Activated CD8-positive, alpha-beta T cell treated with anti-CD3 and anti-CD28 coated beads, Interleukin-2, amount 10 ng/mL, durations not matched to agents 7 days and 5 days (primary cell): ENCODE results near the gene SLC8A2. TPM values are rescaled to one million over a fixed set of nuclear protein-coding genes. Genes with fewer than 3 reads are reported as not detected.
"Not testable (repeated sequence)": the region's sequence is repeated elsewhere in the genome, so short reads cannot be mapped to it uniquely, and the experiment has no call there.

Source experiments
- ATAC-seq: fragments of 150-1000 bp; cut with Tn5 transposase; one replicate; pipeline ENCODE4 v1.10.0; 2021; ENCODE audit warnings: moderate library complexity
- CTCF ChIA-PET: fragments of 350-600 bp; sonication (Branson Sonifier 250); formaldehyde crosslinking; loops from one replicate; lab custom pipeline; 2021; ENCODE audit warnings: antibody characterized with exemption; lab: Charles Lee
- POLR2A ChIA-PET: fragments of 350-600 bp; sonication (Branson Sonifier 250); formaldehyde crosslinking; loops from one replicate; lab custom pipeline; 2021; ENCODE audit warnings: antibody characterized with exemption; lab: Charles Lee
- DNase-seq: peaks from one replicate; pipeline ENCODE4 v3.0.0-alpha.2; 2020
- H3K27ac Mint-ChIP-seq: one replicate; pipeline ENCODE4 v1.8.0; 2021; ENCODE audit warnings: mild to moderate bottlenecking, mixed read lengths
- H3K27me3 Mint-ChIP-seq: one replicate; pipeline ENCODE4 v1.8.0; 2021; ENCODE audit warnings: low read depth, mixed read lengths
- H3K36me3 Mint-ChIP-seq: one replicate; pipeline ENCODE4 v1.8.0; 2021; ENCODE audit warnings: low read depth, mixed read lengths
- H3K4me1 Mint-ChIP-seq: one replicate; pipeline ENCODE4 v1.8.0; 2021; ENCODE audit warnings: low read depth, mixed read lengths
- H3K4me3 Mint-ChIP-seq: one replicate; pipeline ENCODE4 v1.8.0; 2021; ENCODE audit warnings: mild to moderate bottlenecking, mixed read lengths
- H3K9me3 Mint-ChIP-seq: one replicate; pipeline ENCODE4 v1.8.0; 2022; ENCODE audit warnings: mixed read lengths; ENCODE audit not compliant: insufficient read depth
- total RNA-seq, 2 experiments: library from RNA; stranded (reverse); gene quantifications; one replicate each; pipeline ENCODE4 v1.2.3, GENCODE V29; 2021

The SLC8A2 gene
- total RNA-seq, 2 experiments from 2014 or later = 0.05 to 0.44 TPM

DNA sequence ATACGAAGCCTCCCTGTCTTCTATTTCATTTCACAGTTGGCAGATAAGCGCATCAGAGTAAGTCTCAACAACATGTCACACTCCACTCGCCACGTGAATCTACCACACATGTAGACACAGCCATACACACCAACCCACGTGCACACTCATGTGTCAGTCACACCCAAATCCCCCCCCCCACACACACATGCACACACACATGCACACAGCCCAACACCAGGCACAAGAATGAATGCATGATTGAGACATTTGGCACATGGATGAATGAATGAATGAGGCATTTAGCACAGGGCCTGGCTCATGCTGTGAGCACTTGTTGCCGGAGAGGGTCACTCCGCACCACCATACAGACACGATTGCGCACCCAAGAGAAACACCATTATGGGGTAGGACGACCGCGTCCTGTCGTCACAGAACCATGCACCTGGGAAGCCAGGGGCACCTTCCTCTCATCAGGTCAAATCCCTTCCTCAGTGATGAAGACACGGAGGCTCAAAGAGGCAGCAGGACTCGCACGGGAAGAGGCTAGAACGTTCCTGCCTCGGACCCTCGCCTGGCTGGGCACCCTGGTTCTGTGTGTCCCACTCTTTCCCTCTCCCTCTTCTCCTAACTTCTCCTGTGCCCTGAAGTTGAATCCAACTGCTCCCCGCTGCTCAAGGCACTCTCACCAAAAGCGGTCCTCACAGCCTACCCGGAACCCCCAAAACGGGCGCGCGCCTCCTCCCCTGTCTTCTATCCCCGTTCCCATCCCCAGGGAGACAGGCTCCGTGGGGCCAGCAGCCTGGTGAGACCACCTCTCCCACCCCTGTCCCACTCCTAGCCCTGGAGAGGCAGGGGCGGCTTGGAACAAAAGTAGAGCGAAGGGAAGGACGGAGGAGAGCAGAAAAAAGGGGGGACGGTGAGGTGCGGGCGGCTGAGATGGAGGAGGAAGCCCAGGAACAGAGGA lies 53.7 kb downstream of the SLC8A2 start:
- Mint-ChIP-seq H3K27ac (no peak overlapping the region), H3K27me3 (peaks cover 78% of the 10 kb centered on the region), H3K4me1 (peaks cover 35% of the 10 kb centered on the region), H3K9me3 (no peaks in the 10 kb centered on the region), H3K4me3 (no peak overlapping the region), H3K36me3 (no peaks in the 10 kb centered on the region)
- CTCF ChIA-PET = interaction anchor here (0.8 to 1.5 kb wide), 3 partner anchors 10 to 19 kb away, joined by 3 to 5 read pairs (median 3); no protein-coding TSS in a partner anchor
- POLR2A ChIA-PET = no interaction called here
- no peak for ATAC-seq
- no peak for DNase-seq

DNA sequence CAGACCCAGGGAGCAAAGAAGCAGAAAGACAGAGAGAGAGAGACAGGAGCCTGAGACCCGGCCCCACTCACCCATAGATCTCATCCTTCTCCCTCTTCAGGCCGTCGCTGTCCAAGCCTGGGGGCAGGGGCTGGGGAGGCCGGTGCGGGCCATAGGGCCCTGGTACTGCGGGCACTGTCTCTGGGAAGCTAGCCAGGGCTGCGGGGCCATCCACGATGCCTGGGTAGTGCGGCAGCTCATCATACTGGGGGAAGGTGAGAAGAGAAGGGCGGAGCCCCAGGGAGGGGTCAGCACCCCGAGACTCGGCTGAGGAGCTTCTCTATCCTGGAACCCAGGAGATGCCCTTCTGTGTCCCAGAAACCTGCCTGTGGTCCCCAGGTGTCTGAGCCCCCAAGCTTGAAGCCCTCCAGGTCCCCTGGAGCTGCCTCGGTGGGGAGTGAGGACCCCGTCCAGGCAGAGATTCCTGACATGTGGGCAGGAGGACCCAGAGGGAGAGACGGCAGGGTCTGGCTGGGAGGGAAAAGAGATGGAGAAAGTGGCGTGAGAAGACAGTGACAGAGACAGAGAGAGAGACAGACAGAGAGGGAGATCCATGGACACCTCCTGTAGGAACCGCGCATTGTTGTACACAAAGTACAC lies 54.5 kb downstream of the SLC8A2 start:
- no peak overlapping the region for H3K27ac Mint-ChIP-seq
- ChIA-PET POLR2A (no interaction called here), CTCF (interaction anchor here (0.8 to 1.5 kb wide), 2 partner anchors 11 to 18 kb away, joined by 3 to 5 read pairs; no protein-coding TSS in a partner anchor)
- peaks cover 71% of the 10 kb centered on the region for H3K27me3 Mint-ChIP-seq
- H3K4me3 Mint-ChIP-seq = no peak overlapping the region
- no peak for DNase-seq
- no peaks in the 10 kb centered on the region for H3K9me3 Mint-ChIP-seq
- ATAC-seq = no peak
- H3K36me3 Mint-ChIP-seq = no peaks in the 10 kb centered on the region
- H3K4me1 Mint-ChIP-seq = peaks cover 33% of the 10 kb centered on the region

DNA sequence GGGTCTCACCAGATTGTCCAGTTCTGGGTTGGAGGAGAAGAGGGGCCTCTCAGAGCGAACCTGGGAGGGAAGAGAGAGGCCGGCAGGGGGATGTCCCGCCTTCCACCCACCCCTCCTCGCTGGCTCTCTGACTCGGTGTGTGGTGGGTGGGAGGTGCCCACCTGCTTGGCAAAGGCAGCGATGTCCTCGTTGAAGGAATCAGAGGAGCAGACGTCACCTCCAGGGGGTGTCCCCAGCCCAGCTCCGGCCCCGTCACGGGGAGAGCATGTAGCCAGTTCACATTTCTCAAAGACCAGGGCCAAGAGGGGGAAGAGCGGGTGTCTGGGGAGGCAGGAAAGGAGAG lies 55.1 kb downstream of the SLC8A2 start:
- DNase-seq = no peak
- Mint-ChIP-seq H3K27ac (no peak overlapping the region), H3K9me3 (no peaks in the 10 kb centered on the region), H3K4me3 (no peak overlapping the region), H3K27me3 (peaks cover 67% of the 10 kb centered on the region), H3K4me1 (peaks cover 31% of the 10 kb centered on the region), H3K36me3 (no peaks in the 10 kb centered on the region)
- ChIA-PET POLR2A (no interaction called here), CTCF (interaction anchor here (1.5 kb wide), 1 partner anchor 12 kb away, joined by 5 read pairs; no protein-coding TSS in a partner anchor)
- ATAC-seq = no peak

DNA sequence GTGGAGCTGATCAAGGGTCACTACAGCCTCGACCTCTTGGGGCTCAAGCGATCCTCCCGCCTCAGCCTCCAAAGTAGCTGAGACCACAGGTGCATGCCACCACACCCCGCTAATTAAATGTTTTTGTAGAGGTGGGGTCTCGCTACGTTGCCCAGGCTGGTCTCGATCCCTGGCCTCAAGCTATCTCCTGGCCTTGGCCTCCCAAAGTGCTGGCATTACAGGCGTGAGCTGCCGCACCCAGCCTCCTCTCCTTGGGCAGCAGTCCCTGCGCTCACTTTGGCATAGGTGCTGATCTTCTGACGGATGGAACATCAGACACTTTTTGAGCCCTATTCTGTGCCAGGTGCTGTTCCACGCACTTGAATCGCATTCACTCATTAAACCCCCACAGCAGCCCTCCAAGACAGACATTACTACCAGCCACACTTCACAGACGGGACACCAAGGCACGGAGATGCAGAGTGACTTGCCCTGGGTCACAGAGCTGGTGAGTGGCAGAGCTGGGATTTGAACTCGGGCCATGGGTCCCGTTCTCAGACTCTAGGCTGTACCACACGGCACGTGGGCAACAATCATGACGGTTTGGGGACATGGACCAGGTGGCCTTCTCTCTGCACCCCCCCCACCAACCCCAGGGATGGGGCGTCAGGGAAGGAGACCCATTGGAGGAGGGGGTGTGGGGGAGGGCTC lies 55.6 kb downstream of the SLC8A2 start:
- peaks cover 27% of the 10 kb centered on the region for H3K4me1 Mint-ChIP-seq
- DNase-seq (no peak), ATAC-seq (no peak)
- H3K4me3 Mint-ChIP-seq = no peak overlapping the region
- H3K9me3 Mint-ChIP-seq = no peaks in the 10 kb centered on the region
- no peaks in the 10 kb centered on the region for H3K36me3 Mint-ChIP-seq
- H3K27me3 Mint-ChIP-seq = peaks cover 62% of the 10 kb centered on the region
- H3K27ac Mint-ChIP-seq = no peak overlapping the region
- ChIA-PET POLR2A (no interaction called here), CTCF (interaction anchor here (1.5 kb wide), 1 partner anchor 12 kb away, joined by 5 read pairs; no protein-coding TSS in a partner anchor)

DNA sequence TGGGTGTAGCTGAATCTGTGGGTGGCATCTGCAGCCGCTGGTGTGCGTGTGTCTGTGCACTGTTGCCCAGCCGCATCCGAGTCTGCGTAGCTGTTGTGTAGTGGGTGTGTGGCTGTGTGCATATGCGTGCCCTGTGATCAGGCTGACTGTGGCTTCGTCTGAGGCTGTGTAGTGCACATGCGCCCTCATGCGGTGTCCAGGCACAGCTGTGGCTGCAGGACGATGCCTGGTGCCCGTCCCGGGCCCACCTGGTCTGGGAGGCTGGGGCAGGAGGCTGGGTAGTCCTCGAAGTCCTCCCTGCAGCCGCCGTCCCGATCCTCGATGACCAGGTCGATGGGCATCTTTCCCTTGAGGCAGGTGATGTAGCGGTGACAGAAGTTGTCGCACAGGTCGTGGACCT lies 57.2 kb downstream of the SLC8A2 start:
- H3K9me3 Mint-ChIP-seq = no peaks in the 10 kb centered on the region
- DNase-seq = no peak
- H3K4me1 Mint-ChIP-seq = peaks cover 14% of the 10 kb centered on the region
- POLR2A ChIA-PET = no interaction called here
- CTCF ChIA-PET = interaction anchor here (0.6 kb wide), 1 partner anchor 23 kb away, joined by 3 read pairs; no protein-coding TSS in a partner anchor
- no peak for ATAC-seq
- no peaks in the 10 kb centered on the region for H3K36me3 Mint-ChIP-seq
- H3K4me3 Mint-ChIP-seq = no peak overlapping the region
- peaks cover 47% of the 10 kb centered on the region for H3K27me3 Mint-ChIP-seq
- H3K27ac Mint-ChIP-seq = no peak overlapping the region

DNA sequence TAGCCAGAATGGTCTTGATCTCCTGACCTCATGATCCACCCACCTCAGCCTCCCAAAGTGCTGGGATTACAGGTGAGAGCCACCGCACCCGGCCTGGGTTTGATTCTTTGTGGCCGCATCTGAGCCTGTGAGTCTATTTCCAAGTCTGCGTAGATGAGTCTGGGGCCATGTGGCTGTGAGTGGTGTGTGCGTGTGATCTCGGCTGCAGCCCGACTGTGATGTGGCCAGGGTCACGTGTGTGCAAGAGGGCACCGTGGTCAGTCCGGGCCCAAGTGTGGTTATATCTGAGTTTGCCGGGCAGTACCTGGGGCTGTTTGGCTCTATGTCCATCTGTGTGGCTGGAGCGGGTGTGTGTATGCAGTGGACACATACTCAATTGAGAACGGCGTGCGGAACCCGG lies 57.8 kb downstream of the SLC8A2 start:
- no peak for ATAC-seq
- peaks cover 45% of the 10 kb centered on the region for H3K27me3 Mint-ChIP-seq
- peaks cover 13% of the 10 kb centered on the region for H3K4me1 Mint-ChIP-seq
- no peak for DNase-seq
- no peaks in the 10 kb centered on the region for H3K36me3 Mint-ChIP-seq
- no peak overlapping the region for H3K4me3 Mint-ChIP-seq
- no peaks in the 10 kb centered on the region for H3K9me3 Mint-ChIP-seq
- POLR2A ChIA-PET = no interaction called here
- CTCF ChIA-PET = no interaction called here
- H3K27ac Mint-ChIP-seq = no peak overlapping the region

DNA sequence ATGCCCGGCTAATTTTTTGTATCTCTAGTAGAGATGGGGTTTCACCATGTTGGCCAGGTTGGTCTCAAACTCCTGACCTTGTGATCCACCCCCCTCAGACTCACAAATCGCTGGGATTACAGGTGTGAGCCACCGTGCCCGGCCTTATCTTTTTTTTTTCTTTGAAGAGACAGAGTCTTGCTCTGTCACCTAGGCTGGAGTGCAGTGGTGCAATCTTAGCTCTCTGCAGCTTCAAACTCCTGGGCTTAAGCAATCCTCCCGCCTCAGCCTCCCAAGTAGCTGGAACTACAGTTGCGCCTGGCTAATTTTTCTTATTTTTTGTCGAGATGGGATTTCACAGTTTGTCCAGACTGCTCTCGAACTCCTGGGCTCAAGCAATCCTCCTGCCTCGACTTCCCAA lies 60.0 kb downstream of the SLC8A2 start:
- ATAC-seq = not testable (repeated sequence)

DNA sequence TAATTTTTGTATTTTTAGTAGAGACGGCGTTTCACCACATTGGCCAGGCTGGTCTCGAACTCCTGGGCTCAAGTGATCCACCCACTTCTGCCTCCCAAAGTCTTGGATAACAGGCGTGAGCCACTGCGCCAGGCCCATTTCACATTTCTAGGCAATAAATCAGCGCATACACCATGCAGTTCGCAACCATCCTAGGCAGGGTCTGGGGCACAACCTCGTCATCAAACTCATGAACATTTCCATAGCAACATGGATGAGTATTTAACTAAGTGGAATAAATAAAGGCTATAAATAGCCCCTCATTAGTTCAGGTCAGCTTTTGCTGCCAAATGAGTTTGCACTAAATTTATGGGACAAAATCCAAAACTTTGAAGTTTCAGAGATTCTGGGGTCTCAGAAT lies 60.6 kb downstream of the SLC8A2 start:
- ATAC-seq = no peak
- Mint-ChIP-seq H3K4me1 (no peaks in the 10 kb centered on the region), H3K9me3 (no peaks in the 10 kb centered on the region), H3K27ac (no peak overlapping the region), H3K36me3 (no peaks in the 10 kb centered on the region), H3K4me3 (no peak overlapping the region), H3K27me3 (peaks cover 35% of the 10 kb centered on the region)
- ChIA-PET POLR2A (no interaction called here), CTCF (interaction anchor here (0.8 to 1.5 kb wide), 2 partner anchors 17 to 20 kb away, joined by 3 read pairs; no protein-coding TSS in a partner anchor)
- no peak for DNase-seq

More for the DNA sequence above, 60.0 kb downstream of the SLC8A2 start:
- H3K9me3 Mint-ChIP-seq, H3K36me3 Mint-ChIP-seq, POLR2A ChIA-PET, H3K27ac Mint-ChIP-seq, H3K4me3 Mint-ChIP-seq, DNase-seq, H3K4me1 Mint-ChIP-seq: not testable (repeated sequence)
- CTCF ChIA-PET = interaction anchor here (0.8 to 1.5 kb wide), 2 partner anchors 16 to 20 kb away, joined by 3 read pairs; no protein-coding TSS in a partner anchor
- H3K27me3 Mint-ChIP-seq = peaks cover 35% of the 10 kb centered on the region

DNA sequence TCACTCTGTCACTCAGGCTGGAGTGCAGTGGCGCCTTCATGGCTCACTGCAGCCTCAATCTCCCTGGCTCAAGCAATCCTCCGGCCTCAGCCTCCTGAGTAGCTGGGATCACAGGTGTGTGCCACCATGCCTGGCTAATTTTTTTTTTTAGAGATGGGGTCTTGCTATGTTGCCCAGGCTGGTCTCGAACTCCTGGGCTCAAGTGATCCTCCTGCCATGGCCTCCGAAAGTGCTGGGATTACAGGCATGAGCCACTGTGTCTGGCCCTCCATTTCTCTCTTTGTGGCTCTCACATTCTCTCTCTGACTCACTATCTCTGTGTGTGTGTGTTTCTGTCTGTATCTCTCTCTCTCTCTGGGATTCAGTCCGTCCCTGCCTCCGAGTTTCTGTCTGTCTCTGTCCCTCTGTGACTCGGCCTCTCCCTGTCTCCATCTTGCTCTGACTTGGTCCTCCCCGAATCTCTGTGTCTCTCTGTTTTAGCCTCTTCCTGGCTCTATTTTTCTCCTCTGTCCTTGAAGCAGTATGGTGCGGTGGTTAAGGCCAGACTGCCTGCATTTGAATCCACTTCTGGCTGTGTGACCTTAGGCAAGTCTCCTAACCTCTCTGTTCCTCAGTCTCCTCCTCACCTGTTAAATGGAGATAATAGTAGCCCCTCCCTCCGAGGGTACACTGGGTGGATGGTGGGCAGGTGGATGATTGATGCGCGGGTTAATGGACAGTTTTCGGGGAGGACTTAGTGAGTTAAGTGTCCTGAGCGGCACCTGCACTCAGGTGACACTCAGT lies 63.3 kb downstream of the SLC8A2 start:
- H3K4me1 Mint-ChIP-seq = no peaks in the 10 kb centered on the region
- DNase-seq (no peak), ATAC-seq (no peak)
- no peak overlapping the region for H3K27ac Mint-ChIP-seq
- H3K27me3 Mint-ChIP-seq = peaks cover 24% of the 10 kb centered on the region
- H3K4me3 Mint-ChIP-seq = no peak overlapping the region
- H3K36me3 Mint-ChIP-seq = no peaks in the 10 kb centered on the region
- CTCF ChIA-PET = no interaction called here
- POLR2A ChIA-PET = no interaction called here
- H3K9me3 Mint-ChIP-seq = no peaks in the 10 kb centered on the region

DNA sequence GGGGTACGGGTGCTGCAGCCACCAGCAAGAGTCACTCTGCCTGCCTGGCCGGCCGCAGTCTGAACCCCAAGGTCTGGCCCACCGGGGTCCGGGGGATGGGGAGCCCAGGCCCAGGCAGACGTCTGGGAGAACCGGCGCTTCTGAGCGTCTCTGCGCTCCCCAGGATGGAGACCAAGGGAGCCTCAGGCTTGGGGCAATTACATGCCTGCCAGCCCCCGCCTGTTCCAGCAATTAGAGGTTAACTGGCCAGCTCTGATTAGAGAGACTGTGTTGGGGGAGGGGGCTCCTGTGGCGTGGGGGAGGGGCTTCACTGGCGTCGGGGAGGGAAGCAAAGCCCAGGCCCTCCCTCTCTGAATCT lies 64.3 kb downstream of the SLC8A2 start:
- ChIA-PET CTCF (interaction anchor here (0.6 kb wide), 1 partner anchor 21 kb away, joined by 4 read pairs; no protein-coding TSS in a partner anchor), POLR2A (no interaction called here)
- H3K4me1 Mint-ChIP-seq = no peaks in the 10 kb centered on the region
- peaks cover 22% of the 10 kb centered on the region for H3K27me3 Mint-ChIP-seq
- ATAC-seq = no peak
- H3K36me3 Mint-ChIP-seq = no peaks in the 10 kb centered on the region
- no peaks in the 10 kb centered on the region for H3K9me3 Mint-ChIP-seq
- H3K4me3 Mint-ChIP-seq = no peak overlapping the region
- no peak for DNase-seq
- H3K27ac Mint-ChIP-seq = no peak overlapping the region
